Measurements from ENCODE around the gene PRODH2.

PRODH2 gene

DNA sequence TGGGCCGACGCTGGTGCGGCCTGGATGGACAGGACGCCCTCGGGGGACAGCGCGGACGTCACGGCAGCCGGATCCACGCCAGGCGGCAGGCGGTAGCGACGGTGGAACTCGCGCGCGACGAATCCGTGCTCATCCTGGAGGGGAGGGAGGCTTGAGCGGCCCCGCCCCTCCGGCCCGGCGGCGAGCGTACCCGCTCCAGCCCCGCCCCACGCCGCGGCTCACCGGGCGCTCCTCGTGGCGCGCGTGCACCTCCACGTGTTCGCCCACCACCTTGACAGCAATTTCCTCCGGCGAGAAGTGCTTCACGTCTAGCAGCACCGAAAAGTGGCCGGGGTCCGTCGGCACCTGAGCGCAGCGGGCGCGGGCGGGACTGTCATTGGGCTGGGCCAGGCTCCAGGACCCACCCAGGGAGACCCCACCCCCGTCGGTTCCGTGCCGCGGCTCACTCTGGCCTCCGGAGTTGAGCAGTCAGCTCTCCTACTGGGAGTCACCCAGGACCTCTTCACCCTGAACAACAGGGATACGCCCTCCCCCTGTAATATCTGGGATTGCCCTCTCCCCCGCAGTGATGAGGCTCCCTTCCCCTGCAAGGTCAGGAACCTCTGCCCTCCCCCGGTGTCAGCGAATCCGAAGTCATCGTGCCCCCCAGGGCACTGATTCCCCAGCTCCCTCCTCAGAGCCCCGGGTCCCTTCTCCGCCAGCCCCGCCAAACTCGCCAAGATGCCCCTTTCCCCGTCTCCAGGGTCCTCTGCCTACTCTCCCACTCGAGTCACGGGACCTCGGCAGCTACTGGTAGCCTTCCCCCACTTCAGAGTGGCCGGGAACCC lies 56.9 kb downstream of the PRODH2 start:
- Histone ChIP-seq H2AFZ (ENCODE audit: low read depth) (no peak overlapping the region), H3K36me3 (ENCODE audit: insufficient read depth) (no peaks in the 10 kb centered on the region), H3K9ac (no peak overlapping the region), H3K79me2 (ENCODE audit: insufficient read depth, low read depth) (peaks cover 12% of the 10 kb centered on the region; the same call in 1 of the 2 replicates), H3K27ac (no peak overlapping the region), H3K4me2 (no peak overlapping the region), H3K4me1 (ENCODE audit: low read depth, poor library complexity, severe bottlenecking) (peaks cover 16% of the 10 kb centered on the region), H3K27me3 (ENCODE audit: insufficient read depth, low read depth) (no peaks in the 10 kb centered on the region), H3K4me3 (IDR thresholded peaks at IDR 0.05; ENCODE audit: insufficient read depth, low read depth, low read length) (no peak overlapping the region), H4K20me1 (ENCODE audit: insufficient read depth) (no peaks in the 10 kb centered on the region)
- TF ChIP-seq, protein P1, sequence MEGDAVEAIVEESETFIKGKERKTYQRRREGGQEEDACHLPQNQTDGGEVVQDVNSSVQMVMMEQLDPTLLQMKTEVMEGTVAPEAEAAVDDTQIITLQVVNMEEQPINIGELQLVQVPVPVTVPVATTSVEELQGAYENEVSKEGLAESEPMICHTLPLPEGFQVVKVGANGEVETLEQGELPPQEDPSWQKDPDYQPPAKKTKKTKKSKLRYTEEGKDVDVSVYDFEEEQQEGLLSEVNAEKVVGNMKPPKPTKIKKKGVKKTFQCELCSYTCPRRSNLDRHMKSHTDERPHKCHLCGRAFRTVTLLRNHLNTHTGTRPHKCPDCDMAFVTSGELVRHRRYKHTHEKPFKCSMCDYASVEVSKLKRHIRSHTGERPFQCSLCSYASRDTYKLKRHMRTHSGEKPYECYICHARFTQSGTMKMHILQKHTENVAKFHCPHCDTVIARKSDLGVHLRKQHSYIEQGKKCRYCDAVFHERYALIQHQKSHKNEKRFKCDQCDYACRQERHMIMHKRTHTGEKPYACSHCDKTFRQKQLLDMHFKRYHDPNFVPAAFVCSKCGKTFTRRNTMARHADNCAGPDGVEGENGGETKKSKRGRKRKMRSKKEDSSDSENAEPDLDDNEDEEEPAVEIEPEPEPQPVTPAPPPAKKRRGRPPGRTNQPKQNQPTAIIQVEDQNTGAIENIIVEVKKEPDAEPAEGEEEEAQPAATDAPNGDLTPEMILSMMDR (conservative IDR thresholded peaks at IDR 0.05; ENCODE audit: low read depth, low read length): no peak

GRCh38 chr19:35755131-35755549 lies 57.5 kb downstream of the PRODH2 start:
- Histone ChIP-seq H3K9ac (no peak overlapping the region), H3K27ac (no peak overlapping the region), H3K36me3 (ENCODE audit: insufficient read depth) (no peaks in the 10 kb centered on the region), H3K4me3 (IDR thresholded peaks at IDR 0.05; ENCODE audit: insufficient read depth, low read depth, low read length) (no peak overlapping the region), H2AFZ (ENCODE audit: low read depth) (no peak overlapping the region), H4K20me1 (ENCODE audit: insufficient read depth) (no peaks in the 10 kb centered on the region), H3K4me1 (ENCODE audit: low read depth, poor library complexity, severe bottlenecking) (peaks cover 16% of the 10 kb centered on the region), H3K27me3 (ENCODE audit: insufficient read depth, low read depth) (no peaks in the 10 kb centered on the region), H3K4me2 (no peak overlapping the region), H3K79me2 (ENCODE audit: insufficient read depth, low read depth) (peaks cover 12% of the 10 kb centered on the region; the same call in 1 of the 2 replicates)
- TF ChIP-seq, protein P1 (conservative IDR thresholded peaks at IDR 0.05; ENCODE audit: low read depth, low read length): no peak

DNA sequence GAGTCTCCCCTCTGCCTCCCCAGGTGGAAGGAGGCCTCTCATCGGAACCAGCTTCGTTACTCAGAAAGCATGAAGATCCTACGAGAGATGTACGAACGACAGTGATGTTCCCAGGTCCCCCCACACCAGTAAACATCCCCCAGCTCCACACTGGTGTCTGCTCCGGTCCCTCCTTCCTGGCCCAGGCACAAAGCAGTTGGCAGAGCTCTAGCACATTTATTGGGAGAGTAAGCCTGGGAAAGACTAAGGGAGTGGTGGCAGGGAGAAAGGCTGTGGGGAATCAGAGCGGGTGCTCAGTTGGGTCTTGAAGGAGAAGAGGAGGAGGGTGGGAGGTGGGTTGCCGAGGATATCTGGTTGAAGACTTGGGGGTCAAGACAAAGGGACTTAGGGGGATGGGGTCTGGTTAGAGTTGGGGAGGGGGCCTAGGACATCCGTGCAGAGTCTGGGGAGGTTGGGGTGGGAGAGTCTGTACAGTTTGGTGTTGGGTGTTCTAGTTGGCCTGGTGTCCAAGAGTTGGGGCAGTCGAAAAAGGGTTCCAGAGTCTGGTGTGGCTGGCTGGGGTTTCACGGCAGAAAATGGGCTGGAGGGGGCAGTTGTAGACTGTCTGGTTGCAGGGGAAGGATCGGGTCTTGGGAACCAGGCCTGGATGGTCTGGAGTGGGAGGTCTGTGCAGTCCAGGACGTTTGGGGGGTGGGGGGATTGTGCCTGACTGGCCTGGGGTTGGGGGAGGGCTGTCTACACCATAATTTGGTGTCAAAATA lies 58.1 kb downstream of the PRODH2 start:
- TF ChIP-seq, protein P1 (conservative IDR thresholded peaks at IDR 0.05; ENCODE audit: low read depth, low read length): no peak
- no peak overlapping the region for H3K9ac ChIP-seq
- H3K27ac ChIP-seq: no peak overlapping the region

DNA sequence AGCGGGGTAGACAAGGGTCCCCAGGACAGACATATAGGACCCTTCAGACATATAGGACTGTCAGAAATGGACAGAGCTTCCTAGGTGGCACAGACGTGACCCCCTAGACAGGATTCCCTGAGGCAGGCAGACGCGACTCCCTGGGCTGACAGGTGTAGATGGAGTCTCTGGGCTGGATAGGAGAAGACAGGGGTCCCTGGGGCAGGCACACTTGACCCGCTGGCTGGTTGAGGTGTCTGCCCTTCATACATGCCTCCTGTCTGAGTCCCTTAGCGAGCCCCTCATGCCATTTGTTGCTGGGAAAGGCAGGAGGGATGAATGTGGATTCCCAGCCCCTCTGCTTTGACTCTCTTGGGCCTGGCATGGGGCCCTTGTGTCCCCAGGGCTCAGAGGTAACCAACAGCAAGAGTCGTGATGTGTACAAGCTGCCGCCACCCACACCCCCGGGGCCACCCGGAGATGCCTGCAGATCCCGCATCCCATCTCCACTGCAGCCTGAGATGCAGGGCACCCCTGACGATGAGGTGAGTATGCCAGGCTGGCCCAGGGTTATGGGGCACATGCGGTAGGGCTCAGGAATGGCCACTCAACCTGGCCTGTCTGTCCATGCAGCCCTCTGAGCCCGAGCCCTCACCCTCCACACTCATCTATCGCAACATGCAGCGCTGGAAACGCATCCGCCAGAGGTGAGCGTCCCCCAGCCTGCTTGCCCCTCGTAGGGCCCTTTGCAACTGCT lies 58.8 kb downstream of the PRODH2 start:
- Histone ChIP-seq H3K9ac (no peak overlapping the region), H3K79me2 (ENCODE audit: insufficient read depth, low read depth) (peaks cover 8% of the 10 kb centered on the region; the same call in 1 of the 2 replicates), H3K4me1 (ENCODE audit: low read depth, poor library complexity, severe bottlenecking) (peaks cover 16% of the 10 kb centered on the region), H3K36me3 (ENCODE audit: insufficient read depth) (no peaks in the 10 kb centered on the region), H4K20me1 (ENCODE audit: insufficient read depth) (no peaks in the 10 kb centered on the region), H3K27ac (no peak overlapping the region), H2AFZ (ENCODE audit: low read depth) (no peak overlapping the region), H3K4me3 (IDR thresholded peaks at IDR 0.05; ENCODE audit: insufficient read depth, low read depth, low read length) (no peak overlapping the region), H3K4me2 (no peak overlapping the region), H3K27me3 (ENCODE audit: insufficient read depth, low read depth) (no peaks in the 10 kb centered on the region)
- TF ChIP-seq, protein P1 (conservative IDR thresholded peaks at IDR 0.05; ENCODE audit: low read depth, low read length): no peak

More for the DNA sequence above, 58.1 kb downstream of the PRODH2 start:
- Histone ChIP-seq H4K20me1 (ENCODE audit: insufficient read depth) (no peaks in the 10 kb centered on the region), H3K4me2 (no peak overlapping the region), H3K27me3 (ENCODE audit: insufficient read depth, low read depth) (no peaks in the 10 kb centered on the region), H3K79me2 (ENCODE audit: insufficient read depth, low read depth) (peaks cover 11% of the 10 kb centered on the region; the same call in 1 of the 2 replicates), H2AFZ (ENCODE audit: low read depth) (no peak overlapping the region), H3K36me3 (ENCODE audit: insufficient read depth) (no peaks in the 10 kb centered on the region), H3K4me1 (ENCODE audit: low read depth, poor library complexity, severe bottlenecking) (peaks cover 16% of the 10 kb centered on the region), H3K4me3 (IDR thresholded peaks at IDR 0.05; ENCODE audit: insufficient read depth, low read depth, low read length) (no peak overlapping the region)
